H9 (cell line): Measurements from ENCODE around the gene TRIM27. TPM values are rescaled to one million over a fixed set of nuclear protein-coding genes. Genes with fewer than 3 reads are reported as not detected.

Experiments used
- DNase-seq: peaks from one replicate; pipeline ENCODE4 v3.0.0-alpha.2; 2017
- H2AFZ ChIP-seq: one replicate; pipeline ENCODE4 v1.6.1; 2013; ENCODE audit warnings: mild to moderate bottlenecking, low read length, control low read depth, moderate library complexity
- H2AK5ac ChIP-seq: 2 replicates; pipeline ENCODE4 v1.6.1; 2013; ENCODE audit warnings: low read length, control low read depth, mixed read lengths; ENCODE audit not compliant: insufficient read length
- H2BK120ac ChIP-seq: one replicate; pipeline ENCODE4 v1.6.1; 2013; ENCODE audit warnings: low read depth, mild to moderate bottlenecking, low read length, control low read depth, inconsistent platforms; ENCODE audit not compliant: poor library complexity, severe bottlenecking
- H2BK12ac ChIP-seq: 2 replicates; pipeline ENCODE4 v1.6.1; 2013; ENCODE audit warnings: low read length, control low read depth, mixed read lengths, low read depth; ENCODE audit not compliant: insufficient read length
- H2BK15ac ChIP-seq: 2 replicates; pipeline ENCODE4 v1.6.1; 2013; ENCODE audit warnings: low read depth, low read length, control low read depth
- H2BK20ac ChIP-seq: one replicate; pipeline ENCODE4 v1.6.1; 2013; ENCODE audit warnings: low read depth, mild to moderate bottlenecking, low read length, control low read depth, inconsistent platforms; ENCODE audit not compliant: poor library complexity, severe bottlenecking
- H2BK5ac ChIP-seq: 2 replicates; pipeline ENCODE4 v1.6.1; 2013; ENCODE audit warnings: low read length, control low read depth, mixed read lengths; ENCODE audit not compliant: insufficient read length
- H3K14ac ChIP-seq: 2 replicates; pipeline ENCODE4 v1.6.1; 2013; ENCODE audit warnings: low read length, control low read depth; ENCODE audit not compliant: insufficient read depth
- H3K18ac ChIP-seq: 2 replicates; pipeline ENCODE4 v1.6.1; 2013; ENCODE audit warnings: low read depth, mild to moderate bottlenecking, mixed read lengths, low read length, control low read depth; ENCODE audit not compliant: insufficient read length
- H3K23ac ChIP-seq: 2 replicates; pipeline ENCODE4 v1.6.1; 2013; ENCODE audit warnings: low read length, control low read depth, mixed read lengths, low read depth; ENCODE audit not compliant: insufficient read length
- H3K23me2 ChIP-seq: 2 replicates; pipeline ENCODE4 v1.6.1; 2013; ENCODE audit warnings: low read depth, mild to moderate bottlenecking, mixed read lengths, low read length, control low read depth; ENCODE audit not compliant: insufficient read length, poor library complexity, severe bottlenecking
- H3K27ac ChIP-seq: 2 replicates; pipeline ENCODE4 v1.5.1; 2013; ENCODE audit warnings: low read length, control low read depth, mixed read lengths, low read depth; ENCODE audit not compliant: insufficient read length
- H3K27me3 ChIP-seq: 2 replicates; pipeline ENCODE4 v1.6.1; 2013; ENCODE audit warnings: low read length, control low read depth, inconsistent platforms; ENCODE audit not compliant: insufficient read depth
- H3K4ac ChIP-seq: 2 replicates; pipeline ENCODE4 v1.6.1; 2013; ENCODE audit warnings: low read depth, mild to moderate bottlenecking, control low read depth, inconsistent platforms, low read length, moderate library complexity
- H3K4me1 ChIP-seq: 2 replicates; pipeline ENCODE4 v1.6.1; 2013; ENCODE audit warnings: low read length, control low read depth, inconsistent platforms; ENCODE audit not compliant: insufficient read depth
- H3K4me2 ChIP-seq: 2 replicates; pipeline ENCODE4 v1.6.1; 2013; ENCODE audit warnings: low read length, control low read depth, mixed read lengths; ENCODE audit not compliant: insufficient read length, insufficient read depth
- H3K56ac ChIP-seq: 2 replicates; pipeline ENCODE4 v1.6.1; 2013; ENCODE audit warnings: low read depth, mild to moderate bottlenecking, mixed read lengths, low read length, control low read depth; ENCODE audit not compliant: insufficient read length
- H3K79me1 ChIP-seq: 2 replicates; pipeline ENCODE4 v1.6.1; 2013; ENCODE audit warnings: low read depth, mild to moderate bottlenecking, moderate library complexity, low read length, control low read depth, inconsistent platforms; ENCODE audit not compliant: insufficient read depth, poor library complexity, severe bottlenecking
- H3K79me2 ChIP-seq: 2 replicates; pipeline ENCODE4 v1.6.1; 2013; ENCODE audit warnings: low read length, control low read depth, inconsistent platforms; ENCODE audit not compliant: insufficient read depth
- H3K9ac ChIP-seq: 2 replicates; pipeline ENCODE4 v1.6.1; 2013; ENCODE audit warnings: low read length, control low read depth, mixed read lengths; ENCODE audit not compliant: insufficient read length; ENCODE audit errors: extremely low read depth
- H3K9me3 ChIP-seq: one replicate; pipeline ENCODE4 v1.6.1; 2013; ENCODE audit warnings: low read depth, low read length, inconsistent platforms; ENCODE audit not compliant: control insufficient read depth
- H3T11ph ChIP-seq: one replicate; pipeline ENCODE4 v1.6.1; 2013; ENCODE audit warnings: mild to moderate bottlenecking, low read length, control low read depth, inconsistent platforms
- H4K20me1 ChIP-seq: one replicate; pipeline ENCODE4 v1.6.1; 2013; ENCODE audit not compliant: control insufficient read depth, insufficient read length, insufficient read depth
- H4K5ac ChIP-seq: 2 replicates; pipeline ENCODE4 v1.6.1; 2013; ENCODE audit warnings: low read depth, mild to moderate bottlenecking, mixed read lengths, low read length, control low read depth; ENCODE audit not compliant: insufficient read length
- H4K8ac ChIP-seq: replicated peaks from 2 replicates; pipeline ENCODE4 v1.6.1; 2013; ENCODE audit warnings: low read length, control low read depth, mixed read lengths, low read depth; ENCODE audit not compliant: insufficient read length
- H4K91ac ChIP-seq: 2 replicates; pipeline ENCODE4 v1.6.1; 2013; ENCODE audit warnings: low read depth, mild to moderate bottlenecking, moderate library complexity, mixed read lengths, low read length, control low read depth; ENCODE audit not compliant: insufficient read length
- H3K27ac Mint-ChIP-seq, 3 experiments: 2 replicates in 2 of 3; 3 replicates in 1 of 3; pipeline ENCODE4 v1.8.0; 2020 to 2021; ENCODE audit warnings: mixed read lengths in 3 of 3, mild to moderate bottlenecking in 1 of 3, moderate library complexity in 1 of 3
- H3K27me3 Mint-ChIP-seq: 2 replicates; pipeline ENCODE4 v1.8.0; 2021; ENCODE audit warnings: low read depth, mild to moderate bottlenecking, moderate library complexity, mixed read lengths
- H3K36me3 Mint-ChIP-seq, 3 experiments: 2 replicates in 2 of 3; 3 replicates in 1 of 3; pipeline ENCODE4 v1.8.0; 2020 to 2021; ENCODE audit warnings: low read depth in 3 of 3, mixed read lengths in 3 of 3; ENCODE audit not compliant: insufficient read depth in 1 of 3
- H3K4me1 Mint-ChIP-seq, 2 experiments: 2 replicates each; pipeline ENCODE4 v1.8.0; 2020; ENCODE audit warnings: mixed read lengths in 2 of 2
- H3K4me3 Mint-ChIP-seq, 2 experiments: 2 replicates in 1 of 2; 3 replicates in 1 of 2; pipeline ENCODE4 v1.8.0; 2020 to 2021; ENCODE audit warnings: mild to moderate bottlenecking in 2 of 2, mixed read lengths in 2 of 2, moderate library complexity in 1 of 2
- H3K9me3 Mint-ChIP-seq, 2 experiments: 2 replicates in 1 of 2; 3 replicates in 1 of 2; pipeline ENCODE4 v1.8.0; 2020; ENCODE audit warnings: mild to moderate bottlenecking in 2 of 2, mixed read lengths in 2 of 2, moderate library complexity in 1 of 2
- WGBS: extraction: QIAGEN DNeasy Blood & Tissue Kit; methylation state at CpG from one replicate; pipeline ENCODE4 v1.1.7; 2013; ENCODE audit warnings: missing lambda C conversion rate, low lambda C conversion rate, mixed read lengths; ENCODE audit not compliant: insufficient read length; ENCODE audit errors: extremely low coverage; 5-methylcytosine and 5-hydroxymethylcytosine counted together
- total RNA-seq: library from RNA; stranded (reverse); gene quantifications from 2 replicates; pipeline ENCODE4 v1.2.1, GENCODE V29; 2021
- TF ChIP-seq, protein P1 (sequence below): fragments of 200-600 bp; sonication (generic); conservative IDR thresholded peaks from 3 replicates; pipeline ENCODE4 v1.8.0; 2021; ENCODE audit warnings: antibody characterized with exemption, mild to moderate bottlenecking

TRIM27 gene
- total RNA-seq, 1 experiment from 2014 or later: 98.2 TPM

DNA sequence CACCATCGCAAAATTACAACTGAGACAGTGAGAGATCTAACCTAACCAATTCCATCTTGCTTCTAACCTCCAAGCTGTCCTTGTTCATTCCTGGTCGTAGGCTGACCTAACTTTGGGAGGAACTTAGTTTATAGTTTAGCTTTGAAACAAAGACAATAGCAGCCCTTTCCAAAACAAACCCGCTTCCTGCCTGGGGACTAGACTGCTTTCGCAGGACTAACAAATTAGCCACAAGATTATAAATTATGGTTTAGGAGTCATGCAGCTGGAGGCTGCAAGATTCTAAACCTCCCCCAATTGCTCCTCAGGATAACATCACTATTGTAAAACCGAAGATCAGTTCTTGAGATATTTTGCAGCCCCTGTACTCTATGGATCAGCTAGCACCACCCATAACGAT, 63.2 kb downstream of the TRIM27 start:
- Histone ChIP-seq H3K9me3 (no peaks in the 10 kb centered on the region), H2AK5ac (no peak overlapping the region), H3K4me2 (no peak overlapping the region), H3K27ac (no peak overlapping the region), H2BK15ac (no peak overlapping the region), H3K27me3 (no peaks in the 10 kb centered on the region), H2BK5ac (no peak overlapping the region), H4K91ac (no peak overlapping the region), H4K8ac (no peak overlapping the region), H3K18ac (no peak overlapping the region), H3K79me2 (no peaks in the 10 kb centered on the region), H4K20me1 (no peaks in the 10 kb centered on the region), H2BK120ac (no peak overlapping the region), H3K9ac (no peak overlapping the region), H2BK12ac (no peak overlapping the region), H3K14ac (no peak overlapping the region), H3T11ph (no peak overlapping the region), H3K23me2 (peaks cover 5% of the 10 kb centered on the region), H3K4ac (no peak overlapping the region), H3K56ac (no peak overlapping the region), H3K79me1 (no peaks in the 10 kb centered on the region), H2AFZ (no peak overlapping the region), H3K4me1 (no peaks in the 10 kb centered on the region; the same call in 1 of the 2 replicates), H3K23ac (no peak overlapping the region), H2BK20ac (no peak overlapping the region), H4K5ac (no peak overlapping the region)
- Mint-ChIP-seq H3K4me3 (no peak overlapping the region), H3K36me3 (peaks cover 0 to 3% (median 3%) of the 10 kb centered on the region in 3 experiments; a peak in 6 of 7 replicates), H3K9me3 (peaks cover 11 to 13% of the 10 kb centered on the region in 2 experiments), H3K27me3 (peaks cover 13% of the 10 kb centered on the region), H3K27ac (no peak overlapping the region), H3K4me1 (peaks cover 19 to 21% of the 10 kb centered on the region in 2 experiments)
- no peak for DNase-seq
- TF ChIP-seq, protein P1, sequence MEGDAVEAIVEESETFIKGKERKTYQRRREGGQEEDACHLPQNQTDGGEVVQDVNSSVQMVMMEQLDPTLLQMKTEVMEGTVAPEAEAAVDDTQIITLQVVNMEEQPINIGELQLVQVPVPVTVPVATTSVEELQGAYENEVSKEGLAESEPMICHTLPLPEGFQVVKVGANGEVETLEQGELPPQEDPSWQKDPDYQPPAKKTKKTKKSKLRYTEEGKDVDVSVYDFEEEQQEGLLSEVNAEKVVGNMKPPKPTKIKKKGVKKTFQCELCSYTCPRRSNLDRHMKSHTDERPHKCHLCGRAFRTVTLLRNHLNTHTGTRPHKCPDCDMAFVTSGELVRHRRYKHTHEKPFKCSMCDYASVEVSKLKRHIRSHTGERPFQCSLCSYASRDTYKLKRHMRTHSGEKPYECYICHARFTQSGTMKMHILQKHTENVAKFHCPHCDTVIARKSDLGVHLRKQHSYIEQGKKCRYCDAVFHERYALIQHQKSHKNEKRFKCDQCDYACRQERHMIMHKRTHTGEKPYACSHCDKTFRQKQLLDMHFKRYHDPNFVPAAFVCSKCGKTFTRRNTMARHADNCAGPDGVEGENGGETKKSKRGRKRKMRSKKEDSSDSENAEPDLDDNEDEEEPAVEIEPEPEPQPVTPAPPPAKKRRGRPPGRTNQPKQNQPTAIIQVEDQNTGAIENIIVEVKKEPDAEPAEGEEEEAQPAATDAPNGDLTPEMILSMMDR: no peak
- no CpG with 5 or more reads among the region's 6 CpGs for WGBS
